GM12874 (cell line): ENCODE results near the gene TEX264.

Experiments
- CTCF ChIP-seq: IDR thresholded peaks from 2 replicates; pipeline ENCODE4 v1.5.1; 2011; ENCODE audit warnings: low read depth, mild to moderate bottlenecking, control low read depth, low read length, moderate library complexity; ENCODE audit not compliant: insufficient read depth

TEX264 gene

GRCh38 chr3:51671734-51672475 is 853 bp downstream of the TEX264 start:
- TF ChIP-seq CTCF: no peak

DNA sequence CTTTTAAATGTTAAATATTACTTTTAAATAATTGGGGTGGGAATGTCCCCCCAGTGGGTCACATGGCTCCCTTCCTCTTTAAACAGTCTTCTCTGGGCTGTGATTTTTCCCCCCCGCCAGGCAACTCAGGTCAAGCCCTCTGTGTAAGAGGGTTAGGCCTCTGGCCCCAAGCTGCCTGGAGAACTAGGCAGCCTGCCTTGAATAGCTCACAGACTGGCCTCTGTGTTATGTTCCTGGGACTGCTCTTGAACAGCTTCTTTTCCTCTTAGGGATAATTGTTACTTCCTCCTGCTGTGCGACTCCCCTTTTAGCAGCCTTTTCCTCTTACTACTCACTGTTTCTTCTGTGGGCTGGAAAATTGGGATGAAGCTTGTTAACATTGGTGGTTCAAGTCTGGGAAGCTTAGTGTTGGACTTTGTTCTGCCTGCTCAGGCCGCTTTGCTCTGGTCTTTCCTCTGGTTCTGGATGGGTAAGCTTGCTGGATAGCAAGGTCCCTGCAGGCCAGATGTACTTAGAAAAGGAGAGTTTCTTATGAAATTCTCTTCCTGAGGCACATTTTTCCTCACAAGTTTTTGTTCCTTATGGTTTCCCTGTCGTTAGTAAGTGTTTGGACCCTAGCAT is 2.2 kb downstream of the TEX264 start:
- TF ChIP-seq CTCF: no peak

GRCh38 chr3:51673802-51674654 is 3.0 kb downstream of the TEX264 start:
- no peak for TF ChIP-seq CTCF

GRCh38 chr3:51675201-51675611 is 4.2 kb downstream of the TEX264 start:
- TF ChIP-seq CTCF: no peak

DNA sequence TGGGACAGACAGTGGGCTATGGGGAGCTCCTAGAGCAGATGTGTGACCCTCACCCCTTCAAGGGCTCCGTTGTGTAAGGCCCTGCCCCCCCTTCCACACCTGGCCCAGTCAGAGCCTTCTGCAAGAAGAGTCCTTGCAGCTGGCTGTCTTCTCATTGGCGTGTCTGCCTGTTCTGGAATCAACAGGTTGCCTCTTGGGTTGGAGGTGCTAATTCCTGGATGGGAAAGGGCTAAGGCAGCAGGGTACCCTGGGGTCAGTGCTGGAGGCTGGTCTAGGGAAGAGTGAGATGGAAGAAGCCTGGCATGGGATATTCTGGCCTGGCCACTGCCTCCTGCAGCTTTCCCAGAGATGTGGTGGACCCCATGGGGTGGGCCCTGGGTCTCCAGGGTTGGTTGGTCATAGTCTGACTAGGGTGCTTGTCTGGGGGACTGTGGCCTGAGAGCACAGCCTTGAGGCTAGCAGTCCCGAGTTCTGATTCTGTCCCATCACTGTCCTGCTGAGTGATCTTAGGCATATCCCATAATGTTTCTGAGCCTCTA is 5.1 kb downstream of the TEX264 start:
- no peak for TF ChIP-seq CTCF

- no peak for TF ChIP-seq CTCF
These were observed 6.3 kb downstream of the TEX264 start for GRCh38 chr3:51677358-51677757.

DNA sequence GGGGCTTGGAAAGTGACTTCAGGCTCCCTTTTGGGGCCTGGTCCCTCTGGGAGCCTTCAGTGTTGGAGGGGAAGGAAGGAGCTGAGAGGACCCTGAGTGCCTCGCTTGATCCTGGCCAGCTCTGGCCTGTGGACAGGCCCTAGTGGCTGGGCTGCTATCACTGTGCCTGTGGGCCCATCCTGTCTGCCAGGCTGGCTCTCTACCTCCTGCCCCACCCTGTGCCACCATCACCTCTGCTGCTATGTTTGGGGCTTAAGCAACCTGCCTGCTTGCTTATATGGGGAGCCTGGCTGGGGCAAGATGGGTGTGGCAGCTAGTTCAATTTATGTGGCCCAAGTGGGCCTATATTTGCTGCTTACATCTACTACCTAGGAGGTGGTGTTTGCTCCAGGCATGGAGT is 7.1 kb downstream of the TEX264 start:
- TF ChIP-seq CTCF: no peak
